ENCODE results near the gene DPH2. TPM values are rescaled to one million over a fixed set of nuclear protein-coding genes. Genes with fewer than 3 reads are reported as not detected.

Gene DPH2
- total RNA-seq, 1 donor from 2014 or later = 25.3 TPM

GRCh38 chr1:43993206-43993914 is 23.6 kb downstream of the DPH2 start:
- H3K4me1 Mint-ChIP-seq (ENCODE audit: low read depth, unreplicated experiment) = peaks cover 4% of the 10 kb centered on the region
- H3K4me3 Mint-ChIP-seq (ENCODE audit: unreplicated experiment) = no peak overlapping the region
- no peak for DNase-seq
- H3K36me3 Mint-ChIP-seq (ENCODE audit: unreplicated experiment) = no peaks in the 10 kb centered on the region
- TF ChIP-seq, protein P1, sequence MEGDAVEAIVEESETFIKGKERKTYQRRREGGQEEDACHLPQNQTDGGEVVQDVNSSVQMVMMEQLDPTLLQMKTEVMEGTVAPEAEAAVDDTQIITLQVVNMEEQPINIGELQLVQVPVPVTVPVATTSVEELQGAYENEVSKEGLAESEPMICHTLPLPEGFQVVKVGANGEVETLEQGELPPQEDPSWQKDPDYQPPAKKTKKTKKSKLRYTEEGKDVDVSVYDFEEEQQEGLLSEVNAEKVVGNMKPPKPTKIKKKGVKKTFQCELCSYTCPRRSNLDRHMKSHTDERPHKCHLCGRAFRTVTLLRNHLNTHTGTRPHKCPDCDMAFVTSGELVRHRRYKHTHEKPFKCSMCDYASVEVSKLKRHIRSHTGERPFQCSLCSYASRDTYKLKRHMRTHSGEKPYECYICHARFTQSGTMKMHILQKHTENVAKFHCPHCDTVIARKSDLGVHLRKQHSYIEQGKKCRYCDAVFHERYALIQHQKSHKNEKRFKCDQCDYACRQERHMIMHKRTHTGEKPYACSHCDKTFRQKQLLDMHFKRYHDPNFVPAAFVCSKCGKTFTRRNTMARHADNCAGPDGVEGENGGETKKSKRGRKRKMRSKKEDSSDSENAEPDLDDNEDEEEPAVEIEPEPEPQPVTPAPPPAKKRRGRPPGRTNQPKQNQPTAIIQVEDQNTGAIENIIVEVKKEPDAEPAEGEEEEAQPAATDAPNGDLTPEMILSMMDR (IDR thresholded peaks at IDR 0.05; ENCODE audit: partially characterized antibody, unreplicated experiment) = no peak
- H3K9me3 Mint-ChIP-seq (ENCODE audit: unreplicated experiment) = peaks cover 2% of the 10 kb centered on the region
- peaks cover 6% of the 10 kb centered on the region for H3K27me3 Mint-ChIP-seq (ENCODE audit: unreplicated experiment)
- no peak overlapping the region for H3K27ac Mint-ChIP-seq (ENCODE audit: unreplicated experiment)

DNA sequence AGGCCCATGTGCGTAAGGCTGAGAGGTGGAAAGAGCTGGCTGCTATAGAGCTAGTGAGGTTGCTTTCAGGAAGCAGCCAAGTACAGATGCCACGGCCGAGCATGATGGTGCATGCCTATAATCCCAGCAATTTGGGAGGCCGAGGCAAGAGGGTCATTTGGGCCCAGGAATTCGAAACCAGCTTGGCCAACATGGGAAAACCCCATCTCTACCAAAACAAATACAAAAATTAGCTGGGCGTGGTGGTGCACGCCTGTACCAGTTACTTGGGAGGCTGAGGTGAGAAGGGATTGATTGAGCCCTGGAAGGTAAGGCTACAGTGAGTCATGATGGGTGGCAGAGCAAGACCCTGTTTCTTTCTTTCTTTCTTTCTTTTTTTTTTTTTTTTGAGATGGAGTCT is 24.3 kb downstream of the DPH2 start:
- TF ChIP-seq, protein P1 (IDR thresholded peaks at IDR 0.05; ENCODE audit: partially characterized antibody, unreplicated experiment) = no peak
- no peak overlapping the region for H3K27ac Mint-ChIP-seq (ENCODE audit: unreplicated experiment)
- peaks cover 9% of the 10 kb centered on the region for H3K27me3 Mint-ChIP-seq (ENCODE audit: unreplicated experiment)
- no peak overlapping the region for H3K4me3 Mint-ChIP-seq (ENCODE audit: unreplicated experiment)
- no peak for DNase-seq
- peaks cover 3% of the 10 kb centered on the region for H3K9me3 Mint-ChIP-seq (ENCODE audit: unreplicated experiment)
- H3K4me1 Mint-ChIP-seq (ENCODE audit: low read depth, unreplicated experiment) = peaks cover 4% of the 10 kb centered on the region
- no peaks in the 10 kb centered on the region for H3K36me3 Mint-ChIP-seq (ENCODE audit: unreplicated experiment)

GRCh38 chr1:43994794-43995790 is 25.3 kb downstream of the DPH2 start:
- Mint-ChIP-seq H3K9me3 (ENCODE audit: unreplicated experiment) (peaks cover 1% of the 10 kb centered on the region), H3K4me1 (ENCODE audit: low read depth, unreplicated experiment) (peaks cover 4% of the 10 kb centered on the region), H3K27me3 (ENCODE audit: unreplicated experiment) (peaks cover 9% of the 10 kb centered on the region), H3K4me3 (ENCODE audit: unreplicated experiment) (no peak overlapping the region), H3K36me3 (ENCODE audit: unreplicated experiment) (no peaks in the 10 kb centered on the region), H3K27ac (ENCODE audit: unreplicated experiment) (no peak overlapping the region)
- DNase-seq = peak; percentile 55
- TF ChIP-seq, protein P1 (IDR thresholded peaks at IDR 0.05; ENCODE audit: partially characterized antibody, unreplicated experiment) = no peak

GRCh38 chr1:43995984-43996732 is 26.3 kb downstream of the DPH2 start:
- Mint-ChIP-seq H3K9me3 (ENCODE audit: unreplicated experiment) (peaks cover 1% of the 10 kb centered on the region), H3K4me1 (ENCODE audit: low read depth, unreplicated experiment) (peaks cover 4% of the 10 kb centered on the region), H3K4me3 (ENCODE audit: unreplicated experiment) (peak overlapping the region; percentile 61), H3K27me3 (ENCODE audit: unreplicated experiment) (peaks cover 9% of the 10 kb centered on the region), H3K27ac (ENCODE audit: unreplicated experiment) (peak overlapping the region; percentile 57), H3K36me3 (ENCODE audit: unreplicated experiment) (no peaks in the 10 kb centered on the region)
- TF ChIP-seq, protein P1 (IDR thresholded peaks at IDR 0.05; ENCODE audit: partially characterized antibody, unreplicated experiment) = no peak
- no peak for DNase-seq
